Ecto neural progenitor cell (in vitro differentiated cells): ENCODE measurements around the gene LRRC14B.
"Not testable (repeated sequence)": the region's sequence is repeated elsewhere in the genome, so short reads cannot be mapped to it uniquely, and the experiment has no call there.

Source experiments
- DNase-seq: peaks from one replicate; pipeline ENCODE4 v3.0.0-alpha.2; 2018; ENCODE audit warnings: low spot score

LRRC14B gene

GRCh38 chr5:160921-161802 is 30.1 kb upstream of the LRRC14B start:
- DNase-seq = no peak

GRCh38 chr5:161803-162110 is 29.5 kb upstream of the LRRC14B start:
- no peak for DNase-seq

- DNase-seq = no peak
Observed at GRCh38 chr5:162190-162564, 29.1 kb upstream of the LRRC14B start.

GRCh38 chr5:162565-163337 is 28.5 kb upstream of the LRRC14B start:
- DNase-seq = no peak

GRCh38 chr5:163338-163620 is 28.0 kb upstream of the LRRC14B start:
- no peak for DNase-seq

GRCh38 chr5:163841-164240 is 27.5 kb upstream of the LRRC14B start:
- DNase-seq = no peak

- DNase-seq = no peak
Observed at GRCh38 chr5:164244-164643, 27.1 kb upstream of the LRRC14B start.

- DNase-seq = not testable (repeated sequence)
Observed at GRCh38 chr5:164783-165182, 26.5 kb upstream of the LRRC14B start.

GRCh38 chr5:166441-167372 is 24.6 kb upstream of the LRRC14B start:
- no peak for DNase-seq

GRCh38 chr5:167511-167910 is 23.8 kb upstream of the LRRC14B start:
- no peak for DNase-seq

- DNase-seq = no peak
Observed at GRCh38 chr5:167982-168660, 23.2 kb upstream of the LRRC14B start.

- no peak for DNase-seq
Observed at GRCh38 chr5:169071-169727, 22.1 kb upstream of the LRRC14B start.

GRCh38 chr5:169728-170094 is 21.6 kb upstream of the LRRC14B start:
- DNase-seq = no peak

- DNase-seq = no peak
Observed at GRCh38 chr5:170971-171800, 20.1 kb upstream of the LRRC14B start.

GRCh38 chr5:171801-172331 is 19.4 kb upstream of the LRRC14B start:
- no peak for DNase-seq

GRCh38 chr5:172421-172820 is 18.9 kb upstream of the LRRC14B start:
- no peak for DNase-seq

- DNase-seq = no peak
Observed at GRCh38 chr5:172841-173251, 18.4 kb upstream of the LRRC14B start.

- no peak for DNase-seq
Observed at GRCh38 chr5:173392-174290, 17.7 kb upstream of the LRRC14B start.

- no peak for DNase-seq
Observed at GRCh38 chr5:174291-174600, 17.0 kb upstream of the LRRC14B start.
